Thoracic aorta (tissue), 2 donors: ENCODE measurements around the gene STOX2. TPM values are rescaled to one million over a fixed set of nuclear protein-coding genes. Genes with fewer than 3 reads are reported as not detected.

Experiments used
- ATAC-seq: fragments of 150-250 bp; one replicate; pipeline ENCODE4 v1.8.0; 2017; ENCODE audit warnings: low read depth; ENCODE audit not compliant: insufficient number of reproducible peaks, low FRiP score
- DNase-seq: peaks from one replicate; pipeline ENCODE4 v3.0.0-alpha.2; 2020; ENCODE audit warnings: low spot score
- H3K27ac ChIP-seq, 2 donors: fragments of 200-600 bp; sonication (generic); 1 replicate in 1 of 2; 2 replicates in 1 of 2; pipeline ENCODE4 v1.5.1; 2016; ENCODE audit warnings: mild to moderate bottlenecking in 2 of 2, moderate library complexity in 2 of 2
- H3K27me3 ChIP-seq: fragments of 200-600 bp; sonication (generic); replicated peaks from 2 replicates; pipeline ENCODE4 v1.6.0; 2016; ENCODE audit warnings: mild to moderate bottlenecking; ENCODE audit not compliant: insufficient read depth
- H3K36me3 ChIP-seq: fragments of 200-600 bp; sonication (generic); one replicate; pipeline ENCODE4 v1.5.1; 2016
- H3K4me1 ChIP-seq, 2 donors: fragments of 200-600 bp; sonication (generic); 1 replicate in 1 of 2; 2 replicates in 1 of 2; pipeline versions ENCODE4 v1.5.1 to v1.6.0; 2016; ENCODE audit warnings: low read depth in 2 of 2, mild to moderate bottlenecking in 1 of 2; ENCODE audit not compliant: control insufficient read depth in 1 of 2
- H3K4me3 ChIP-seq: fragments of 200-600 bp; sonication (generic); 2 replicates; pipeline ENCODE4 v1.5.1; 2016; ENCODE audit warnings: mild to moderate bottlenecking
- H3K9me3 ChIP-seq: fragments of 200-600 bp; sonication (generic); 2 replicates; pipeline ENCODE4 v1.5.1; 2016
- total RNA-seq, 2 donors: library from RNA; depleted of rRNA; stranded (reverse); fragments of >200 nt; gene quantifications; one replicate each; pipeline versions ENCODE4 v1.1.0 to v1.2.3, GENCODE V29; 2016
- TF ChIP-seq, protein P1 (sequence below): fragments of 200-600 bp; sonication (generic); IDR thresholded peaks from one replicate; pipeline ENCODE4 v1.5.1; 2019; ENCODE audit warnings: antibody characterized with exemption

Gene STOX2
- total RNA-seq, 2 donors from 2014 or later: 5.9 to 20.2 TPM

DNA sequence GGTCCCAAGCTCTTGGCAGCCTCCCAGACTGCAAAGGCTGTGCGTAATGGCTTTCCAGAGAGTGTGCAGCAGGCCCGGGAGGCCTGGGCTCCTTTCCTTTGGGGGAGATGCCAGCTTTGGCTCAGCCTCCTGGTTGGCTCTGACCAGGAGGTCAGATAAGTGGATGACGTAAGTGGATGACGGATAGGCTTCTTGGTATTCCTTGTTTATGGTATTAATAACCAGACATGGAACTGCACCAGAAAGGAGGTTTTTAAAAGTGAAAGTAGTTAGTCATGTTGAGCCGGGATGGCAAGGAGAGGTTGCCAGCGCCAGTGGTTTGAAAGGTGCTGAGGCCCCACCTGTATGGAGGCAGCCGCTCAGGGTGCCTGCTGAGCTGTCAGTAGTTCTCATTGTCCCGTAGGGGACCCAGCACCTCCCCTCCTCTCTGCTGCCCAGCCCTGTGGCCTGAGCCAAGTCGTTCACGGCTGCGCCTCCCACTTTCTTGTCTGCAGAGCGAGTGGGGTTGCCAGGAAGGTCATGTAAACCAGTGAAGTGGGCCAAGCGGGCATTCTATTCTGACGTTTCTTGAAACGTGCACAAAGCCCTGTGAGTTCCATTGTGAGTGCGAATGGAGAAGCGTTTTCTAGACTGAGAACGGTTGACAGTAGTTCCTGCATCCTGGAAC, 28.7 kb upstream of the STOX2 start:
- DNase-seq: peak; percentile 73
- peak; percentile 92 for ATAC-seq
- H3K4me3 ChIP-seq: peak overlapping the region; percentile 66
- H3K27ac ChIP-seq: peak overlapping the region; percentile 59 to 68
- no peaks in the 10 kb centered on the region for H3K36me3 ChIP-seq
- no peaks in the 10 kb centered on the region for H3K9me3 ChIP-seq
- no peaks in the 10 kb centered on the region for H3K27me3 ChIP-seq
- H3K4me1 ChIP-seq: peaks cover 3 to 8% of the 10 kb centered on the region in 2 donors
- TF ChIP-seq, protein P1, sequence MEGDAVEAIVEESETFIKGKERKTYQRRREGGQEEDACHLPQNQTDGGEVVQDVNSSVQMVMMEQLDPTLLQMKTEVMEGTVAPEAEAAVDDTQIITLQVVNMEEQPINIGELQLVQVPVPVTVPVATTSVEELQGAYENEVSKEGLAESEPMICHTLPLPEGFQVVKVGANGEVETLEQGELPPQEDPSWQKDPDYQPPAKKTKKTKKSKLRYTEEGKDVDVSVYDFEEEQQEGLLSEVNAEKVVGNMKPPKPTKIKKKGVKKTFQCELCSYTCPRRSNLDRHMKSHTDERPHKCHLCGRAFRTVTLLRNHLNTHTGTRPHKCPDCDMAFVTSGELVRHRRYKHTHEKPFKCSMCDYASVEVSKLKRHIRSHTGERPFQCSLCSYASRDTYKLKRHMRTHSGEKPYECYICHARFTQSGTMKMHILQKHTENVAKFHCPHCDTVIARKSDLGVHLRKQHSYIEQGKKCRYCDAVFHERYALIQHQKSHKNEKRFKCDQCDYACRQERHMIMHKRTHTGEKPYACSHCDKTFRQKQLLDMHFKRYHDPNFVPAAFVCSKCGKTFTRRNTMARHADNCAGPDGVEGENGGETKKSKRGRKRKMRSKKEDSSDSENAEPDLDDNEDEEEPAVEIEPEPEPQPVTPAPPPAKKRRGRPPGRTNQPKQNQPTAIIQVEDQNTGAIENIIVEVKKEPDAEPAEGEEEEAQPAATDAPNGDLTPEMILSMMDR: no peak

DNA sequence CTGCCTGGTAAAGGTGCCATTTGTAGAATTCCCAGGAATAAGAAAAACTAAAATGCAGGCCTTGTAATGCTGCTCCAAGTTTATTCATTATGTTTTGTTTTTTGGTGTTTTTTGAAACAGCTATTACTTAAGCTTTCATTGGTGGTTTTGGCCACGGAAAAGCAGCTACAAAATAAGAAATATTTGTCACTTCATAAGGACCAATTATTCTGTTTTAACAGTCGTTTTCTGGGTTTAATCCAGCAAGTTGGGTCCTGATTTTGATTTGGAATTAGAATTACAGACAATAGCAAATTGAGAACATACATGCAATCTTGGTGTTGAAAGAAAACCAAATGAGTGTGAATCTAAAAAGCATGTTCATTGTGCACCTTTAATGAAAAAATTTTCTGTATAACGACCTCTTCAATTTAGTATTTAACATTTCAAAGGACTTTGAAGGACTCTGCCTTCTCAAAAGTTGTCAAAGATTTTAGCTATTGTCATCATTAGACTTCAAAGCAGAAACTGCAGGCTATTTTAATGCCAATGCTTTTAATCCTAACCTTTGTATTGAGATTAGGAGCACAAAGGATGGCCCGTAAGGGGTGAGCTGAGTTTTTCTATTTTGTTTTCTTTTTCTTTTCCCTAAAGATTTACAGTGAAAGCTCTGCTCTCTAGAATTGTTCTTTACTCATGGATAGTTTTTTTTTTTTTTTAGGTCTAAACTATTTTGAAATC, 26.7 kb upstream of the STOX2 start:
- DNase-seq (no peak), ATAC-seq (no peak)
- H3K27me3 ChIP-seq: no peaks in the 10 kb centered on the region
- no peaks in the 10 kb centered on the region for H3K9me3 ChIP-seq
- no peak overlapping the region for H3K4me3 ChIP-seq
- peaks cover 3 to 8% of the 10 kb centered on the region in 2 donors for H3K4me1 ChIP-seq
- TF ChIP-seq, protein P1: no peak
- H3K27ac ChIP-seq: no peak overlapping the region
- H3K36me3 ChIP-seq: no peaks in the 10 kb centered on the region

DNA sequence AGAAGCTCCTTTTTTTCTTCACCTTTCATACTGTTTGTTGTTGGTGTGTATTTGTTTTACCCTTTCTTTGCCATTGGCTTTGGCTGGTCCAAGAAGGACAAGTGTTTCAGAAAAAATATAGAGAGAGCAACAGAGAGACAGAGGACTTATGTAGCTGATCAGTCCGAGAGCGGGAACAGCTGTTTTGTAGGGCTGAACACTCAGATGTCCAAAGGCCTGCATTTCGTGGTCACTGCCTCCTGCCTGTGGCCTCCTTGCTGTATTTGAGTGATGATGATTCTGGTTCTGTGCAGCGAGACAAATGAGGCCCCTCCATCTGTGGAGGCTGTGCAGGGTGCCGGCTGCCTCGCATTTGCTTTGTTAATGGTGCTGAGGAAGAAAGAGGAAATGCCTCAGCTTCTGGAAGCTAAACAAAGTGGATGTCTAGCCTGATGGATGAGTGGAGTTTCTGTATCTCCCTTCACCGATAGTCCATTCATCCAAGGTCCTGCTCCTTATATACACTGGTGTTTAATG, 19.8 kb upstream of the STOX2 start:
- no peak for ATAC-seq
- TF ChIP-seq, protein P1: no peak

DNA sequence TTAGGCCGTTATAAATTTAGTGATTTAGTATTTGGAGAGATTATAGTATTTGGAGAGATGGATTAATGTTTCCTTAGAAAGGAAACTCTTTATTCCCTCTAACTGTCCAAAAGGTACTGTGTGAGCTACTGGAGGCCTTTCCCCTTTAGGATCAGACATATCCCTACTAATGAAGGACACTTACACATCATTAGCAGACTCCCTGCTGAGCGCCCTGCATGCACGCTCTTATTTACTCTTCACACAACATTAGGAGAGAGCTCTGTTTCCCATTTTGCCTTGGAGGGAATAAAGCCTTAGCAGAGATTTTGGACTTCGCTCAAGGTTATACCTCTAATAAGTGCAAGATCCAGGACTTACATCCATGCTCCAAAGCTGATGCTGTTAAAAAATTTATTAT, 17.8 kb upstream of the STOX2 start:
- Histone ChIP-seq H3K9me3 (no peaks in the 10 kb centered on the region), H3K27me3 (no peaks in the 10 kb centered on the region), H3K4me3 (no peak overlapping the region), H3K4me1 (no peaks in the 10 kb centered on the region), H3K36me3 (no peaks in the 10 kb centered on the region), H3K27ac (no peak overlapping the region)
- TF ChIP-seq, protein P1: no peak
- DNase-seq (no peak), ATAC-seq (no peak)

More for the DNA sequence above, 19.8 kb upstream of the STOX2 start:
- no peak overlapping the region for H3K4me3 ChIP-seq
- H3K4me1 ChIP-seq: no peaks in the 10 kb centered on the region
- no peaks in the 10 kb centered on the region for H3K36me3 ChIP-seq
- H3K27ac ChIP-seq: no peak overlapping the region
- H3K9me3 ChIP-seq: no peaks in the 10 kb centered on the region
- no peak for DNase-seq
- no peaks in the 10 kb centered on the region for H3K27me3 ChIP-seq

DNA sequence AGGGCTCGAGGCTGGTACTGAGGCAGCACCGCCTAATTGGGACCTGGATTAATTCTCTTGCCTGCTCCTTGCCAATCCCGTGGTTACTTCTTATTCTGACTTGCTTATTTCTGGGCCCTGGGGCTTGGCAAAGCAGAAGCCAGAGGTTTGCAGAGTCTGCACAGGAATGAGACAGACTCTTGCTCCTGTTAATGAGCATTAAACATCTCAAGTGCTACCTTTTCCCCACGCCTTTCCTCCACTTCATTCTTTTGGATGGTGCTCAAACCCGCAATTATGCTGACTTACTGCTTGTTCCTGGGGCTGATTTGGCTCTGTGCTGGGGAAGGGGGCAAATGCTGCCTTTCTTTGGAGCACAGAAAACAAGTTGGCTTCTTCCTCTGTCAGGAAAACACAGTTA, 16.5 kb upstream of the STOX2 start:
- Histone ChIP-seq H3K27ac (no peak overlapping the region), H3K9me3 (no peaks in the 10 kb centered on the region), H3K4me3 (no peak overlapping the region), H3K4me1 (no peaks in the 10 kb centered on the region), H3K27me3 (no peaks in the 10 kb centered on the region), H3K36me3 (no peaks in the 10 kb centered on the region)
- TF ChIP-seq, protein P1: no peak
- DNase-seq (no peak), ATAC-seq (no peak)
